Psoas muscle (tissue), 8 donors: ENCODE data around the gene DDIT3. TPM values are rescaled to one million over a fixed set of nuclear protein-coding genes. Genes with fewer than 3 reads are reported as not detected.

ENCODE experiments used
- ATAC-seq, 4 donors: fragments of 200-7000 bp; cut with Tn5 transposase; one replicate each; pipeline ENCODE4 v1.9.1; 2020; ENCODE audit warnings: moderate library complexity in 3 of 4, mild to moderate bottlenecking in 2 of 4
- DNase-seq, 2 donors: peaks; one replicate each; pipeline ENCODE4 v3.0.0-alpha.2; 2020
- H3K27ac ChIP-seq: fragments of 200-600 bp; one replicate; pipeline ENCODE4 v1.8.0; 2022
- H3K27me3 ChIP-seq, 3 donors: fragments of 200-600 bp in 1 of 3; one replicate each; pipeline versions ENCODE4 v1.6.1 to v1.8.0; 2013 to 2022; ENCODE audit warnings: low read length in 2 of 3, mild to moderate bottlenecking in 2 of 3, moderate library complexity in 1 of 3; ENCODE audit not compliant: insufficient read depth in 3 of 3
- H3K36me3 ChIP-seq, 2 donors: fragments of 200-600 bp in 1 of 2; one replicate each; pipeline versions ENCODE4 v1.6.1 to v1.8.0; 2013 to 2022; ENCODE audit warnings: low read depth in 1 of 2, mild to moderate bottlenecking in 1 of 2, moderate library complexity in 1 of 2; ENCODE audit not compliant: insufficient read depth in 1 of 2
- H3K4me1 ChIP-seq: fragments of 200-600 bp; one replicate; pipeline ENCODE4 v1.8.0; 2022
- H3K4me3 ChIP-seq: fragments of 200-600 bp; one replicate; pipeline ENCODE4 v1.8.0; 2022; ENCODE audit warnings: mild to moderate bottlenecking
- H3K9me3 ChIP-seq: fragments of 200-600 bp; one replicate; pipeline ENCODE4 v1.8.0; 2022
- WGBS, 3 donors: extraction: QIAGEN DNeasy Blood & Tissue Kit; methylation state at CpG; one replicate each; pipeline versions ENCODE4 v1.1.6 to v1.1.7; 2013; 5-methylcytosine and 5-hydroxymethylcytosine counted together
- intact Hi-C, 2 donors: fragments of 100-400 bp; cut with DNase I; formaldehyde crosslinking; loops; one replicate each; pipeline versions ENCODE4 v1.11.0 to v1.14.2; 2022
- polyA plus RNA-seq, 3 donors: library from polyadenylated mRNA; stranded (reverse); fragments of 200-250 nt; gene quantifications; one replicate each; pipeline ENCODE4 v1.2.3, GENCODE V29; 2013
- total RNA-seq, 4 donors: library from RNA; stranded (reverse); fragmentation: NEBNext Ultra II Directional in 2 of 4; extraction: Animal tissue kit (Norgen Biotek cat#: 25700) in 2 of 4; gene quantifications; one replicate each; pipeline versions ENCODE4 v1.2.1 to v1.2.4, GENCODE V29; 2021 to 2023
- TF ChIP-seq, protein P1 (sequence below): fragments of 200-600 bp; IDR thresholded peaks from one replicate; pipeline ENCODE4 v1.8.0; 2022; ENCODE audit warnings: antibody characterized with exemption
- donor health status: healthy with polysubstance abuse.
- donor health status: DM: no; HTN: no; CAD: no; lungs with moderate emphysema.
- donor health status: Bipolar disorder and iron deficiency.
- donor health status: healthy.
- donor health status: DM: yes; HTN: yes; CAD: no.
- donor health status: DM: no; HTN: no; CAD: no.
- donor health status: DM: no; HTN: no; CAD: no.
- donor health status: DM: yes; HTN: yes; CAD: no.

The DDIT3 gene
- total and polyA plus RNA-seq, 7 donors = 11.1 to 224 (median 59.5) TPM

DNA sequence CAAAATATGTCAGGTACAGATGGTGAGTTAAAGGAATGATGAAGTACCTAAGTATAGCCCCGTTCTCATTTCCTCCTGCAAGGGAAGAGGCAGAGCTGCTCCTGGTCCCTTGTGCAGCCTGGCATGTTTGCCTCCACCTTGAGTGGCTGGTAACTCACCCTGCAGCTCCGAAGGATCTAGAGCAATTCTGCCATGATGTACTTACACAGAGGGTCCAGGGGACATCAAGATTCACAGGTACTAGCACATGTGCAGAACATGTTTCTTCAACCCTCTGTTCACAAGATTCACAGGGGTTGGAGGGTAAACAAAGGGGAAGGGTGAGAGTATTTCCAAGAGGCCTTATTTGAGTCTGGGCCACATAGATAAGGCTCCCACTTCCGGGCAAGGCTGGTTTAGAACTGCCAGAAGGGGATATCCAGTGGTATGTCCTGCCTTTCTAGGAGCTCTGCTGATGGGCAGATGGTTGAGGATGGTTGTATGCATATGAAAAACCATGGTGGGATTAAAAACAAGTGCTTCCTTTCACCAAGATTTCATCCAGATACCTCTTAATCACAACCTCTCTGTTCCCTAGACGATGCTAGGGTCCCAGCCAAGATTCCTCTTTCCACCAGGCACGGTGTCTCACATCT is 18.9 kb upstream of the DDIT3 start:
- TF ChIP-seq, protein P1, sequence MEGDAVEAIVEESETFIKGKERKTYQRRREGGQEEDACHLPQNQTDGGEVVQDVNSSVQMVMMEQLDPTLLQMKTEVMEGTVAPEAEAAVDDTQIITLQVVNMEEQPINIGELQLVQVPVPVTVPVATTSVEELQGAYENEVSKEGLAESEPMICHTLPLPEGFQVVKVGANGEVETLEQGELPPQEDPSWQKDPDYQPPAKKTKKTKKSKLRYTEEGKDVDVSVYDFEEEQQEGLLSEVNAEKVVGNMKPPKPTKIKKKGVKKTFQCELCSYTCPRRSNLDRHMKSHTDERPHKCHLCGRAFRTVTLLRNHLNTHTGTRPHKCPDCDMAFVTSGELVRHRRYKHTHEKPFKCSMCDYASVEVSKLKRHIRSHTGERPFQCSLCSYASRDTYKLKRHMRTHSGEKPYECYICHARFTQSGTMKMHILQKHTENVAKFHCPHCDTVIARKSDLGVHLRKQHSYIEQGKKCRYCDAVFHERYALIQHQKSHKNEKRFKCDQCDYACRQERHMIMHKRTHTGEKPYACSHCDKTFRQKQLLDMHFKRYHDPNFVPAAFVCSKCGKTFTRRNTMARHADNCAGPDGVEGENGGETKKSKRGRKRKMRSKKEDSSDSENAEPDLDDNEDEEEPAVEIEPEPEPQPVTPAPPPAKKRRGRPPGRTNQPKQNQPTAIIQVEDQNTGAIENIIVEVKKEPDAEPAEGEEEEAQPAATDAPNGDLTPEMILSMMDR = no peak
- no peaks in the 10 kb centered on the region for H3K9me3 ChIP-seq
- no peak for DNase-seq
- H3K4me3 ChIP-seq = no peak overlapping the region
- H3K27me3 ChIP-seq = no peaks in the 10 kb centered on the region
- intact Hi-C loops = no loop called here
- no peaks in the 10 kb centered on the region for H3K4me1 ChIP-seq
- ATAC-seq = no peak
- WGBS, 3 donors = 84 to 90% (median 90%) methylated on average over 5 of the region's 5 CpGs
- H3K27ac ChIP-seq = no peak overlapping the region
- peaks cover 13 to 87% of the 10 kb centered on the region in 2 donors for H3K36me3 ChIP-seq

- intact Hi-C loops = no loop called here
- TF ChIP-seq, protein P1 = no peak
- WGBS, 3 donors = 97 to 100% (median 100%) methylated on average over 1 of the region's 1 CpG
- H3K36me3 ChIP-seq = peaks cover 32 to 94% of the 10 kb centered on the region in 2 donors
- DNase-seq (no peak), ATAC-seq (no peak)
- H3K27ac ChIP-seq = no peak overlapping the region
- H3K4me3 ChIP-seq = no peak overlapping the region
- no peaks in the 10 kb centered on the region for H3K27me3 ChIP-seq
- no peaks in the 10 kb centered on the region for H3K4me1 ChIP-seq
- no peaks in the 10 kb centered on the region for H3K9me3 ChIP-seq
These were observed 16.3 kb upstream of the DDIT3 start for GRCh38 chr12:57536597-57536942.

GRCh38 chr12:57535764-57536596 is 15.7 kb upstream of the DDIT3 start:
- Histone ChIP-seq H3K4me3 (no peak overlapping the region), H3K9me3 (no peaks in the 10 kb centered on the region), H3K4me1 (no peaks in the 10 kb centered on the region), H3K27ac (no peak overlapping the region), H3K27me3 (no peaks in the 10 kb centered on the region), H3K36me3 (peaks cover 32 to 94% of the 10 kb centered on the region in 2 donors)
- WGBS, 3 donors = 73 to 85% (median 74%) methylated on average over 6 of the region's 6 CpGs
- DNase-seq = no peak
- ATAC-seq = no peak
- TF ChIP-seq, protein P1 = no peak
- intact Hi-C loops = no loop called here

GRCh38 chr12:57534991-57535543 is 14.8 kb upstream of the DDIT3 start:
- Histone ChIP-seq H3K9me3 (no peaks in the 10 kb centered on the region), H3K4me3 (no peak overlapping the region), H3K36me3 (peaks cover 34 to 94% of the 10 kb centered on the region in 2 donors), H3K27me3 (no peaks in the 10 kb centered on the region), H3K27ac (no peak overlapping the region), H3K4me1 (no peaks in the 10 kb centered on the region)
- no peak for DNase-seq
- ATAC-seq = no peak
- intact Hi-C loops = no loop called here
- TF ChIP-seq, protein P1 = no peak
- 89 to 95% (median 91%) methylated on average over 3 of the region's 3 CpGs for WGBS, 3 donors
